HG03521 (cell line): ENCODE data around the gene ARMC9.
"Not testable (repeated sequence)": the region's sequence is repeated elsewhere in the genome, so short reads cannot be mapped to it uniquely, and the experiment has no call there.

Experiments
- ATAC-seq: cut with Tn5 transposase; IDR thresholded peaks from one replicate; pipeline ENCODE4 v1.9.1; 2021; ENCODE audit warnings: mild to moderate bottlenecking, moderate library complexity; ENCODE audit not compliant: unreplicated experiment

ARMC9 gene

GRCh38 chr2:231395188-231396057, 197.0 kb downstream of the ARMC9 start, which contains the start of gene B3GNT7:
TSS of gene B3GNT7 (plus strand) at chr2:231395710. CDS start at chr2:231395804, 94 bp downstream.
- no peak for ATAC-seq

- no peak for ATAC-seq
Observed at GRCh38 chr2:231396058-231396821, 197.8 kb downstream of the ARMC9 start.

GRCh38 chr2:231397011-231397927, 198.8 kb downstream of the ARMC9 start:
- no peak for ATAC-seq

- ATAC-seq, result no peak
Observed at GRCh38 chr2:231397928-231398294, 199.5 kb downstream of the ARMC9 start.

- no peak for ATAC-seq
Observed at GRCh38 chr2:231398585-231398984, 200.2 kb downstream of the ARMC9 start.

GRCh38 chr2:231399046-231399852, 200.8 kb downstream of the ARMC9 start:
- no peak for ATAC-seq

- ATAC-seq, result no peak
Observed at GRCh38 chr2:231399853-231400680, 201.6 kb downstream of the ARMC9 start.

- ATAC-seq, result not testable (repeated sequence)
Observed at GRCh38 chr2:231400681-231401080, 202.2 kb downstream of the ARMC9 start.

- not testable (repeated sequence) for ATAC-seq
Observed at GRCh38 chr2:231401101-231401500, 202.7 kb downstream of the ARMC9 start.

GRCh38 chr2:231403421-231404182, 205.2 kb downstream of the ARMC9 start:
- not testable (repeated sequence) for ATAC-seq

- ATAC-seq, result not testable (repeated sequence)
Observed at GRCh38 chr2:231404183-231404578, 205.8 kb downstream of the ARMC9 start.

- not testable (repeated sequence) for ATAC-seq
Observed at GRCh38 chr2:231405601-231406367, 207.4 kb downstream of the ARMC9 start.

- ATAC-seq, result not testable (repeated sequence)
Observed at GRCh38 chr2:231407686-231408085, 209.3 kb downstream of the ARMC9 start.

- not testable (repeated sequence) for ATAC-seq
Observed at GRCh38 chr2:231408304-231408703, 209.9 kb downstream of the ARMC9 start.

GRCh38 chr2:231409776-231410175, 211.3 kb downstream of the ARMC9 start:
- no peak for ATAC-seq

- no peak for ATAC-seq
Observed at GRCh38 chr2:231410293-231411004, 212.0 kb downstream of the ARMC9 start.

- no peak for ATAC-seq
Observed at GRCh38 chr2:231411237-231411636, 212.8 kb downstream of the ARMC9 start.
